GM13976 (cell line): ENCODE results near the gene NTM.

Experiments
- DNase-seq: peaks from one replicate; pipeline ENCODE4 v3.0.0; 2012; ENCODE audit warnings: low spot score
- in situ Hi-C: fragments of 300-500 bp; cut with MboI; formaldehyde crosslinking; loops from one replicate; pipeline ENCODE4 v1.12.0; 2022; ENCODE audit warnings: low sequenced_read_pairs, mixed read lengths, inconsistent platforms; ENCODE audit not compliant: unreplicated experiment
- TF ChIP-seq, protein P1 (sequence below): IDR thresholded peaks from 2 replicates; pipeline ENCODE4 v1.5.1; 2012; ENCODE audit warnings: borderline replicate concordance, mild to moderate bottlenecking; ENCODE audit not compliant: insufficient read depth; ENCODE audit errors: extremely low read depth, missing control alignments, control extremely low read depth

Gene NTM

DNA sequence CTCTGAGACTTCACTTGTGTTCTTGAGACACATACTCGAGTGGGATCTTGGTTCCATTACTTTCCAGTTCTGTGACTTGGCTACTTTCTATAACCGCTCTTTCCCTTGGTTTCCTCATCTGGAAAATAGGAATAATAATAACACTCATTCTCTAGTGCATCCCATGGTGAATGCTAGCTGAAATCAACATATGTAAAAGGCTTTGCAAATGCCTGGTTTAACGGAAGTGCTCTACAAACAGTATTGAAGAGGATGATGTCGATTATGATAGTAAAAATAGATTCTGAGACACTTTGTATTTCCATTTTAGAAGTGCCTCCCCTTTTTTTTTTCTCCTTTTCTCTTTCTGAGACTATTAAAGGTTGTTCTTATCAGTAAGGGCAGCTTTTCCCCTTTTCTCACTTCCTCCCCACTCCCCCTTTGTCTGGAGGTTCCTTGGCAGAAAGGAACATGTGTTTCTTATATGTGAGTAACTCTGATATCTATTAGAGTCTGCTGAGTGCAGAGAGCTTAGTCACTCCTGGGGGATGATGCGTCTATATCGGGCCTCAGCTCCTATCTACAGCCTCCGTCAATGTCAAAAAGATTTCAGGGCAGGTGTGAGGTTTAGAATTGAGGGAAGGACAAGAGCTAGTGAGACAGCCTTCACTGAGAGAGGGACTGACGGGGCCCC is 489.3 kb downstream of the NTM start:
- in situ Hi-C loops = loop anchor here (25.0 kb wide), 1 partner anchor 178 kb away; no protein-coding TSS in a partner anchor
- TF ChIP-seq, protein P1, sequence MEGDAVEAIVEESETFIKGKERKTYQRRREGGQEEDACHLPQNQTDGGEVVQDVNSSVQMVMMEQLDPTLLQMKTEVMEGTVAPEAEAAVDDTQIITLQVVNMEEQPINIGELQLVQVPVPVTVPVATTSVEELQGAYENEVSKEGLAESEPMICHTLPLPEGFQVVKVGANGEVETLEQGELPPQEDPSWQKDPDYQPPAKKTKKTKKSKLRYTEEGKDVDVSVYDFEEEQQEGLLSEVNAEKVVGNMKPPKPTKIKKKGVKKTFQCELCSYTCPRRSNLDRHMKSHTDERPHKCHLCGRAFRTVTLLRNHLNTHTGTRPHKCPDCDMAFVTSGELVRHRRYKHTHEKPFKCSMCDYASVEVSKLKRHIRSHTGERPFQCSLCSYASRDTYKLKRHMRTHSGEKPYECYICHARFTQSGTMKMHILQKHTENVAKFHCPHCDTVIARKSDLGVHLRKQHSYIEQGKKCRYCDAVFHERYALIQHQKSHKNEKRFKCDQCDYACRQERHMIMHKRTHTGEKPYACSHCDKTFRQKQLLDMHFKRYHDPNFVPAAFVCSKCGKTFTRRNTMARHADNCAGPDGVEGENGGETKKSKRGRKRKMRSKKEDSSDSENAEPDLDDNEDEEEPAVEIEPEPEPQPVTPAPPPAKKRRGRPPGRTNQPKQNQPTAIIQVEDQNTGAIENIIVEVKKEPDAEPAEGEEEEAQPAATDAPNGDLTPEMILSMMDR = no peak
- DNase-seq = no peak

DNA sequence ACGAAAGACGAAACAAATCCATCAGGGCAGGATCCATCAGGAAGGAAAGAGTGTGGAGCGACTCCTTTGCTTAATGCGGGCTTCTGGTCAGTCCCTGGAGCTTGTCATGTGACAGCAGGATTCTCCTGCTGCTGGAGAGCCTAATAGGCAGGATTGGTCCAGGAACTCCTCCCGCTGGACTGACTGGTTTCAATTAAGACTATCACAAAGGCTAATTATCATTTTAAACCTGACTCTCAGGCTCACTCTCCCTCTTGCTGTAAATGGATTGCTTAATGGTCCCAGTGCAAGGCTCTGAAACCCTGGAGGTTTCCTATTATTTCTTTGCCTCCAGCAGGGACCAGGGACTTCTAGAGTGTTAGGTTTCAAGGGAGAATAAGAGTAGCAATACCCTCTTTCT is 493.8 kb downstream of the NTM start:
- TF ChIP-seq, protein P1 = no peak
- in situ Hi-C loops = loop anchor here (25.0 kb wide), 1 partner anchor 173 kb away; no protein-coding TSS in a partner anchor
- DNase-seq = no peak

DNA sequence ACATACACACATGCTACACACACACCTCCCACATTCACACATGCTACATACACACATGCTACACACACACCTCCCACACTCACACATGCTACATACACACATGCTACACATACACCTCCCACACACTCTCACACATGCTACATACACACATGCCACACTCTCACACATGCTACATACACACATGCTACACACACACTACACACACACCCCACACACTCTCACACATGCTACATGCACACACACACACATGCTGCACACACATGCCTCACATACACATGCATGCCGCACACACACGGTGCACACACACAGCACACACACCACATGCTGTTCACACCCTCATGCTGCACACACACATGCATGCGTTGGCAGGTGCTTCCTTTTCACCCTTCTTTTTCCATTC is 495.4 kb downstream of the NTM start:
- no peak for DNase-seq
- in situ Hi-C loops = loop anchor here (25.0 kb wide), 1 partner anchor 171 kb away; no protein-coding TSS in a partner anchor
- TF ChIP-seq, protein P1 = no peak

DNA sequence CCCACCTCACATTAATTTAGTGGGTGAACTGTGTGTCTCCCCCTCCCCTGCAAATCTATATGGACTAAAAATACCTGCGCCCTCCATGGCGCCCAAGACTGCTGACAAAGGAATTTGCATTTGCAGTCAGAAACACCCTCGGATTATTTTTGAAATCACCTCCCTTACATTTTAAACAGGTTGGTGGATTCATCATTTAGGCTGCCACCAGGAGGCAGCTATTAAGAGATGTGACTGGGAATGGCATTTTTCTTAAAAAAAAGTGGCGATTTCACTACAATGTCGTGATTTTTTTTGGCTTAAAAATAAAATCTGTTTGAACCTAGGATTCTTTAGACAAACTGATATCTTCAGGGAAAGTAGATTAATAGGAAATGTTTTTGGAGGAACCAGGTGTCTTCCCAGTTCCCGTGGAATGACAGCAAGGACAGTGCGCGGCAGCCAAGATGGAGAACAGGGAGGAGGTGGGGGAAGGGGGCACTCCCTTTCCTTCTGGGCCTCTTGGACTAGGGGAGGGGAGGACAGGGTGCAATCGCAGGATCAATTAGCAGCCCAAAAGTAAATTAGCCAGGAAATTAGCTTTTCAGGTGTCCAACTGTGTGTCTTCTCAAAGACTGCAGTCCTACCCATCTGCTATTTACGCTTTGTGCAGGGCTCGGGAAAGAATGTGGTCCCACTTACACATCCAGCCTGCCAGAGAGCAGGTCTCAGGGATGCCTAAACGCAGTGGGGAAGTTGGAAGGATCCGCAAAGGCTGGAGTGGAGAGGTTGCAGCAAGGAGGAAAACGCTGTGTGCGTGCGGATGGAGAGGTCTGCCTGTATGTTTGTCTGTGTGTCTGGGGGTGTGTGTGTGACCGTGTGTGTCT is 496.4 kb downstream of the NTM start:
- in situ Hi-C loops = loop anchor here (25.0 kb wide), 1 partner anchor 171 kb away; no protein-coding TSS in a partner anchor
- TF ChIP-seq, protein P1 = no peak
- no peak for DNase-seq

DNA sequence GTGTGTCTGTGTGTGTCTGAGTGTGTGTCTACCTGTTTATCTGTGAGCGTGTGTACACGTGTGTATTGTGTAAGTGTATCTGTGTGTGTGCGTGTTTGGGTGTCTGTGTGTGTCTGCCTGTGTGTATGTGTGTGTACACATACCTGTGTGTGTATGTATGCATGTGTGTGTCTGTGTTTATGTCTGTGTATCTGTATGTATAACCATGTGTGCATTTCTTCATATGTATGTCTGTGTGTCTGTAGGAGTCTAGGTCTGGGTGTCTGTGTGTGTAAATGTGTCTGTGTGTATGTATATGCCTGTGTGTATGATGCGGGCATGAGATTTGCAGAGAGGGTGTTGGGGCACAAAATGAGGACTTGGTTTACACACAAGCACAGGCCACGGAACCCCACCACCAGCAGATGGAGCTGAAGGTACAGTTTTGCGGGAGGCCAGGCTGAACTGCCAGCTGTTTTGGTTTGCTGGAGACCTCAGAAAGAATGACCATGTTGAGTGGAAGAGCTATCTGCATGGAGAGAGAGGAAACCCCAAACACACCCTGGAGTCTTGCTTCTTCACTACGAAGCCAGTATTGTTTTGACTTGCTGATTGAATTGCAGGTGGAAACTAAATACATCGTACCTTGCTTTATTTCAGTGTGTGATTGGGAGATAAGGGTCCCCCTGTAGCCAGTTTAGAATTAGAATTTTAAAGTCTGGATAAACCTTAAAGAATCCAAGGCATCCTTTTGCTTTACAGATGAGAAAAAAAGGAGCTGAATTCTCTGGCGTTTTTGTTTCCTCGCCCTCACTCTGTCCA is 497.2 kb downstream of the NTM start:
- TF ChIP-seq, protein P1 = peak; percentile 68
- peak; percentile 76 for DNase-seq
- in situ Hi-C loops = loop anchor here (25.0 kb wide), 1 partner anchor 170 kb away; no protein-coding TSS in a partner anchor
